ENCODE data around the gene CCDC134. TPM values are rescaled to one million over a fixed set of nuclear protein-coding genes. Genes with fewer than 3 reads are reported as not detected.

The CCDC134 gene
- total and polyA plus RNA-seq, 2 of the 13 experiments (the other 11 are each of a cell fraction or from before 2014, with no cell fraction given), result 4.8 to 17.4 TPM

GRCh38 chr22:41832553-41833368, 32.3 kb downstream of the CCDC134 start, which contains the start of gene SREBF2 (continued):
- TF ChIP-seq ZNF552 (CRISPR knock-in tag; IDR thresholded peaks at IDR 0.05; ENCODE audit: borderline replicate concordance) (0 out of 2 replicates have a peak, but pooled peaks have one; percentile 72), ARID5B (CRISPR knock-in tag; IDR thresholded peaks at IDR 0.05) (peak; percentile 17; the same call in 1 of the 2 replicates), ZNF574 (CRISPR knock-in tag; IDR thresholded peaks at IDR 0.05) (peak; percentile 68; the same call in 1 of the 2 replicates), ONECUT2 (CRISPR knock-in tag; IDR thresholded peaks at IDR 0.05) (0 out of 2 replicates have a peak, but pooled peaks have one; percentile 34), ZNF235 (CRISPR knock-in tag; IDR thresholded peaks at IDR 0.05; ENCODE audit: borderline replicate concordance) (peak; percentile 54; the same call in 1 of the 2 replicates), TGIF2 (CRISPR knock-in tag; IDR thresholded peaks at IDR 0.05) (0 out of 2 replicates have a peak, but pooled peaks have one; percentile 31), SP5 (CRISPR knock-in tag; IDR thresholded peaks at IDR 0.05; ENCODE audit: borderline replicate concordance, low read depth) (peak; percentile 89), SMYD3 (CRISPR knock-in tag; IDR thresholded peaks at IDR 0.05) (peak; percentile 85; the same call in 1 of the 2 replicates), POLR2A (IDR thresholded peaks at IDR 0.05; ENCODE audit: insufficient read depth in 1 of 2, low read depth in 2 of 2, low read length in 2 of 2) (peak; percentile 79 to 82), ZNF451 (CRISPR knock-in tag; IDR thresholded peaks at IDR 0.05) (peak; percentile 10; the same call in 1 of the 2 replicates), SNAPC2 (CRISPR knock-in tag; IDR thresholded peaks at IDR 0.05) (peak; percentile 87; the same call in 1 of the 2 replicates), FOXO4 (CRISPR knock-in tag; conservative IDR thresholded peaks at IDR 0.05) (no peak), ZNF225 (CRISPR knock-in tag; IDR thresholded peaks at IDR 0.05) (no peak), ZNF564 (CRISPR knock-in tag; IDR thresholded peaks at IDR 0.05) (0 out of 2 replicates have a peak, but pooled peaks have one; percentile 56), GTF2F1 (IDR thresholded peaks at IDR 0.05; ENCODE audit: low read length) (0 out of 2 replicates have a peak, but pooled peaks have one; percentile 58), CTCF (CRISPR knock-in tag; IDR thresholded peaks at IDR 0.05) (peak; percentile 36; the same call in 1 of the 2 replicates)
